Esophagus (tissue), 2 donors: ENCODE results near the gene PJVK. TPM values are rescaled to one million over a fixed set of nuclear protein-coding genes. Genes with fewer than 3 reads are reported as not detected.
"Not testable (repeated sequence)": the region's sequence is repeated elsewhere in the genome, so short reads cannot be mapped to it uniquely, and the experiment has no call there.

Source experiments
- H3K27ac ChIP-seq, 2 donors: one replicate each; pipeline ENCODE4 v1.5.1; 2013; ENCODE audit warnings: low read depth in 2 of 2, mild to moderate bottlenecking in 2 of 2, inconsistent platforms in 1 of 2, low read length in 1 of 2, moderate library complexity in 1 of 2
- H3K27me3 ChIP-seq, 2 donors: one replicate each; pipeline ENCODE4 v1.6.1; 2013; ENCODE audit warnings: low read length in 2 of 2, control low read depth in 1 of 2, mild to moderate bottlenecking in 1 of 2; ENCODE audit not compliant: insufficient read depth in 2 of 2, control insufficient read depth in 1 of 2
- H3K36me3 ChIP-seq, 2 donors: one replicate each; pipeline ENCODE4 v1.6.1; 2013; ENCODE audit warnings: low read length in 1 of 2; ENCODE audit not compliant: control insufficient read depth in 2 of 2, insufficient read depth in 2 of 2
- H3K4me1 ChIP-seq, 2 donors: one replicate each; pipeline ENCODE4 v1.6.1; 2013; ENCODE audit warnings: low read length in 1 of 2; ENCODE audit not compliant: control insufficient read depth in 2 of 2, insufficient read depth in 2 of 2
- H3K4me3 ChIP-seq, 2 donors: one replicate each; pipeline ENCODE4 v1.5.1; 2013; ENCODE audit warnings: low read length in 2 of 2, mild to moderate bottlenecking in 2 of 2, low read depth in 1 of 2, moderate library complexity in 1 of 2
- H3K9me3 ChIP-seq, 2 donors: one replicate each; pipeline ENCODE4 v1.6.1; 2013; ENCODE audit warnings: mild to moderate bottlenecking in 2 of 2, low read depth in 1 of 2, low read length in 1 of 2, moderate library complexity in 1 of 2; ENCODE audit not compliant: control insufficient read depth in 2 of 2, insufficient read depth in 1 of 2
- WGBS, 2 donors: extraction: QIAGEN DNeasy Blood & Tissue Kit; methylation state at CpG; one replicate each; pipeline ENCODE4 v1.1.7; 2013; 5-methylcytosine and 5-hydroxymethylcytosine counted together
- polyA plus RNA-seq, 2 donors: library from polyadenylated mRNA; stranded (reverse); fragments of 200-250 nt; gene quantifications; one replicate each; pipeline ENCODE4 v1.2.3, GENCODE V29; 2013
- donor health status: healthy with polysubstance abuse.
- donor health status: Bipolar disorder and iron deficiency.

The PJVK gene
- polyA plus RNA-seq, 2 donors: 1.3 to 5.2 TPM

GRCh38 chr2:178414266-178415247, 36.6 kb upstream of the PJVK start:
- no peaks in the 10 kb centered on the region for H3K9me3 ChIP-seq
- 13 to 14% methylated on average over 21 of the region's 21 CpGs for WGBS, 2 donors
- peak overlapping the region; percentile 76 to 98 for H3K27ac ChIP-seq
- no peaks in the 10 kb centered on the region for H3K27me3 ChIP-seq
- no peaks in the 10 kb centered on the region for H3K36me3 ChIP-seq
- no peaks in the 10 kb centered on the region for H3K4me1 ChIP-seq
- H3K4me3 ChIP-seq: peak overlapping the region in 1 of 2 donors; percentile 66

DNA sequence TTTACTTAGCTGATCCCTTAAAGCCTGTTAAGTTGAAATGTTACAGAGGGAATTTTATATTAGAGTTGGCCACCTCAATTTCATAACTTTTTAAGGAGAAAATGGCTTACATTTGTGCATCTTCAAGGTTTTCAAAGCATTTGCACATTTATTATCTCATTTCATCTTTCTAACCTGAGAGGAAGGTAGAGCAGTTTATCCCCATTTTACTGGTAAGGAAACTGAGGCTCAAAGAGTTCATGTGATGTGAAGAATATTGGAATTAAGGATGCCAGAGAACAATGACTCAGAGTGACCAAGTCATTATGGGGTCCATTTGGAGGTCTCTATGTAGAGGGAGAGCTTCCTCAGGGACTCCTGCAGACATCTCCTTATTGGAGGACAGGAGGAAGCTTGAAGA, 35.2 kb upstream of the PJVK start:
- no peaks in the 10 kb centered on the region for H3K9me3 ChIP-seq
- no peaks in the 10 kb centered on the region for H3K27me3 ChIP-seq
- H3K27ac ChIP-seq: no peak overlapping the region
- H3K4me3 ChIP-seq: no peak overlapping the region
- no peaks in the 10 kb centered on the region for H3K36me3 ChIP-seq
- no peaks in the 10 kb centered on the region for H3K4me1 ChIP-seq

- Histone ChIP-seq H3K9me3 (no peaks in the 10 kb centered on the region), H3K27ac (no peak overlapping the region), H3K27me3 (no peaks in the 10 kb centered on the region), H3K4me3 (no peak overlapping the region), H3K36me3 (no peaks in the 10 kb centered on the region), H3K4me1 (no peaks in the 10 kb centered on the region)
- 79 to 93% methylated on average over 3 of the region's 3 CpGs for WGBS, 2 donors
These were observed 33.3 kb upstream of the PJVK start for GRCh38 chr2:178417916-178418315.

- Histone ChIP-seq H3K4me3 (no peak overlapping the region), H3K36me3 (no peaks in the 10 kb centered on the region), H3K4me1 (no peaks in the 10 kb centered on the region), H3K9me3 (no peaks in the 10 kb centered on the region), H3K27me3 (no peaks in the 10 kb centered on the region), H3K27ac (no peak overlapping the region)
- 73 to 86% methylated on average over 1 of the region's 1 CpG for WGBS, 2 donors
These were observed 32.8 kb upstream of the PJVK start for GRCh38 chr2:178418426-178418825.

- no peaks in the 10 kb centered on the region for H3K36me3 ChIP-seq
- no peaks in the 10 kb centered on the region for H3K27me3 ChIP-seq
- no peaks in the 10 kb centered on the region for H3K9me3 ChIP-seq
- H3K4me1 ChIP-seq: no peaks in the 10 kb centered on the region
- 24 to 38% methylated on average over 1 of the region's 1 CpG for WGBS, 2 donors
- H3K4me3 ChIP-seq: no peak overlapping the region
- no peak overlapping the region for H3K27ac ChIP-seq
These were observed 32.1 kb upstream of the PJVK start for GRCh38 chr2:178419123-178419522.

DNA sequence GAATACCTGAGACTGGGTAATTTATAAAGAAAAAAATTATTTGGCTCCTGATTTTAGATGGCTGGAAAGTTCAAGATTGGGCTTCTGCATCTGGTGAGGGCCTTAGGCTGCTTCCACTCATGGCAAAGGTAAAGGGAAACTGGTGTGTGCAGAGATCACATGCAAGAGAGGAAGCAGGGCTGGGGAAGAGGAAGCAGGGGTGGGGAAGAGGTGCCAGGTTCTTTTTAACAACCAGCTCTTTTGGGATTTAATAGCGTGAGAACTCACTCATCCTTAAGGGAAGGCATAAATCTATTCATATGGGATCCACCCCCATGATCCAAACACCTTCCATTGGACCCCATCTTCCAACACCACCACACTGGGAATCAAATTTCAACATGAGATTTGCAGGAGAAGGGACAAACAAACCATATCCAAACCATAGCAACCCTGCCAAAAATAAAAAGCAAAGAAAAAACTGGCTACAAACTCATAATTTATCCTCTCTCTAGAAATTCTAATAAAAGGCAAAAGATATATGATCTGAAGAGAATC, 30.6 kb upstream of the PJVK start:
- H3K4me3 ChIP-seq: no peak overlapping the region
- 49 to 62% methylated on average over 1 of the region's 1 CpG for WGBS, 2 donors
- no peaks in the 10 kb centered on the region for H3K36me3 ChIP-seq
- H3K27me3 ChIP-seq: no peaks in the 10 kb centered on the region
- H3K4me1 ChIP-seq: no peaks in the 10 kb centered on the region
- H3K9me3 ChIP-seq: no peaks in the 10 kb centered on the region
- no peak overlapping the region for H3K27ac ChIP-seq

GRCh38 chr2:178422097-178422496, 29.1 kb upstream of the PJVK start:
- Histone ChIP-seq H3K4me3 (no peak overlapping the region), H3K27ac (no peak overlapping the region), H3K9me3 (no peaks in the 10 kb centered on the region), H3K4me1 (no peaks in the 10 kb centered on the region), H3K27me3 (no peaks in the 10 kb centered on the region), H3K36me3 (no peaks in the 10 kb centered on the region)
- 66 to 80% methylated on average over 3 of the region's 3 CpGs for WGBS, 2 donors

DNA sequence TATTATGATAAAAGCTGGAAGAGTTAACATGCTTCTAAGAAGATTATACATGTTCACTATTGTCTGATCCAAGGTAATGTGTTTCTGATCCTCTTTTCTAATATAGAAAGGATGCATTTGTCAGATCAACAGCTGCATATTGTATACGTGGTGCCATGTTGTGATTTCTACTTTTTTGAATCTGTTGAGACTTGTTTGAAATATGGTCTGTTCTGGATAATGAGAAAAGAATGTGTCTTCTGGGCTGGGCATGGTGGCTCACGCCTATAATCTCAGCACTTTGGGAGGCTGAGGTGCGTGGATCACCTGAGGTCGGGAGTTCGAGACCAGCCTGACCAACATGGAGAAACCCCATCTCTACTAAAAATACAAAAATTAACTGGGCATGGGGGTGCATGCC, 27.4 kb upstream of the PJVK start:
- H3K36me3 ChIP-seq, H3K9me3 ChIP-seq, H3K27me3 ChIP-seq, H3K27ac ChIP-seq, H3K4me1 ChIP-seq, H3K4me3 ChIP-seq: not testable (repeated sequence)
- WGBS, 2 donors: 82 to 87% methylated on average over 5 of the region's 5 CpGs

DNA sequence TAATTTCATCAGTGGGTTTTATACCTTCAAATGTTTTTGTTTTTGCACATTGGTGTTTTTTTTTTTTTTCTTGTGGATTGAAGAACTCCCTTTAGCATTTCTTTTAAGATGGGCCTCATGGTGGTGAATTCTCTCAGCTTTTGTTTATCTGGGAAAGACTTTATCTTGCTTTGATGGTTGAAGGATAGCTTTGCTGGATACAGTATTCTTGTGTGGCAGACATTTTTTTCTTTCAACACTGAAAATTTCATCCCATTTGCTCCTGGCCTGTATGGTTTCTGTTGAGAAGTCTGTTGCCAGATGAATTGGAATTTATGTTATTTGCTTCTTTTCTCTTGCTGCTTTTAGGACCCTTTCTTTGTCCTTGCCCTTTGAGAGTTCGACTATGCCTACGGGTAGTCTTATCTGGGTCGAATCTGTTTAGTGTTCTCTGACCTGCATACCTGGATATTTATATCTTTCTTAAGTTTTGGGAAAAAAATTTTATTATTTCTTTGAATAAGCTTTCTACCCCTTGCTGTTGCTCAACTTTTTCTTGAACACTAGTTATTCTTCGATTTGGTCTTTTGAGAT, 25.8 kb upstream of the PJVK start:
- Histone ChIP-seq H3K27me3 (no peaks in the 10 kb centered on the region), H3K9me3 (no peaks in the 10 kb centered on the region), H3K4me3 (no peak overlapping the region), H3K36me3 (peaks cover 0 to 6% of the 10 kb centered on the region in 2 donors), H3K4me1 (no peaks in the 10 kb centered on the region), H3K27ac (no peak overlapping the region)
- 96% methylated on average over 4 of the region's 4 CpGs for WGBS, 2 donors
